Stimulated activated CD4-positive, alpha-beta T cell treated with anti-CD3 and anti-CD28 coated beads, Interleukin-4, amount 100 ng/mL, for 24 hours (primary cell): ENCODE measurements around the gene VAV1.
"Not testable (repeated sequence)": the region's sequence is repeated elsewhere in the genome, so short reads cannot be mapped to it uniquely, and the experiment has no call there.

Experiments used
- DNase-seq: peaks from one replicate; pipeline ENCODE4 v3.0.0-alpha.2; 2020

VAV1 gene

GRCh38 chr19:6819323-6819722, 46.8 kb downstream of the VAV1 start:
- DNase-seq: no peak

DNA sequence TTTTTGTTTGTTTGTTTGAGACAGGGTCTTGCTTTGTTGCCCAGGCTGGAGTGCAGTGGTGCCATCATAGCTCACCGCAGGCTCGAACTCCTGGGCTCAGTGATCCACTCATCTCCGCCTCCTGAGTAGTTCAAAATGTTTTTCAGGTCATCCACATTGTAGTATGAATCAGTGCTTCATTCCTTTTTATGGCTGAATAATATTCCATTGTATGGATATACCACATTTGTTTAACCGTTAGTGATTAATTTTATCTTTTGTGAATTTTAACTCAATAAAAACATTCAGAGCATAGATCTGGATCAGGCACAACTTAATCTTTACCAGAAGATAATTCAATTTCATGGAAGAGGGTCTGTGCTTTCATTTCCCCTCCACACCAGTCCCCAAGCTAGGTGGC, 47.7 kb downstream of the VAV1 start:
- DNase-seq: no peak

GRCh38 chr19:6821639-6822310, 49.3 kb downstream of the VAV1 start:
- DNase-seq: no peak

DNA sequence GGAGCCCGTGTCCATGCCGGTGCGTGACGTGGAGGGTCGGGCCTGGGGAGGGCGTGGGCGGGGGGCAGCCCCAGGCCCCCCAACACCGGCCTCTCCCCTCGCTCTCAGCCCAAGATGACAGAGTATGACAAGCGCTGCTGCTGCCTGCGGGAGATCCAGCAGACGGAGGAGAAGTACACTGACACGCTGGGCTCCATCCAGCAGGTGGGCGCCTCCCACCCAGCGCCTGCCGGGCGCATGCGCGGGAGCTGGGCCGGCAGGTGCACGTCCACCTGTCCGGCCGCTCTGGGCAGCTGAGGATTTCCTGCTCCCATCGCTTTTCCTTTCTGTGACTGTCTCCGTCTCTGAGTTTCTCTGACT, 49.8 kb downstream of the VAV1 start:
- DNase-seq: no peak

- DNase-seq: no peak
Observed at GRCh38 chr19:6825076-6825774, 52.7 kb downstream of the VAV1 start.

DNA sequence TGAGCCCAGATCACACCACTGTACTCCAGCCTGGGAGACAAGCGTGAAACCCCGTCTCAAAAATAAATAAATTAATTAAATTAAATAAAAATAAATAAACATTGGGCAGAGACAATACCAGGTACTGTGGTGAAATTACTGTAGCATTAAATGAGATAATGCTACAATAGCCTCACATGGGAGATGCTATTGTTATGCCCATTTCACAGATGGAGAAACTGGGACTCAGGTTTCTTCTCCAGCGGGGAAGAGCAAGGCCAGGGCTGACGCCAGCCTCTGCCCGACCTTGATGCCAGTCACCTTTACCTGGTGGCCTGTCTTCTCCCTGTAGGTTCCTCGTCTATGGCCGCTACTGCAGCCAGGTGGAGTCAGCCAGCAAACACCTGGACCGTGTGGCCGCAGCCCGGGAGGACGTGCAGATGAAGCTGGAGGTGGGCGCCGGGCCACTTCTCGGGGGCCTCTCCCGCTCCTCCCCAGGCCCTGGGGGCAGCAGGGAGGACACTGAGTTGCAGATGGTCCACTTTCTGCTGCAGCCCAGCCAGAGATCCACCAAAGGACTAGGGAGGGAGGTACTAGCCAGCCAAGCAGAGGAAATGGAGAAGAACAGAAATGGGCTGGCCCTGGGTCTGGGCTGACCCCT, 53.9 kb downstream of the VAV1 start:
- no peak for DNase-seq

GRCh38 chr19:6828306-6828697, 55.8 kb downstream of the VAV1 start:
- DNase-seq: no peak

DNA sequence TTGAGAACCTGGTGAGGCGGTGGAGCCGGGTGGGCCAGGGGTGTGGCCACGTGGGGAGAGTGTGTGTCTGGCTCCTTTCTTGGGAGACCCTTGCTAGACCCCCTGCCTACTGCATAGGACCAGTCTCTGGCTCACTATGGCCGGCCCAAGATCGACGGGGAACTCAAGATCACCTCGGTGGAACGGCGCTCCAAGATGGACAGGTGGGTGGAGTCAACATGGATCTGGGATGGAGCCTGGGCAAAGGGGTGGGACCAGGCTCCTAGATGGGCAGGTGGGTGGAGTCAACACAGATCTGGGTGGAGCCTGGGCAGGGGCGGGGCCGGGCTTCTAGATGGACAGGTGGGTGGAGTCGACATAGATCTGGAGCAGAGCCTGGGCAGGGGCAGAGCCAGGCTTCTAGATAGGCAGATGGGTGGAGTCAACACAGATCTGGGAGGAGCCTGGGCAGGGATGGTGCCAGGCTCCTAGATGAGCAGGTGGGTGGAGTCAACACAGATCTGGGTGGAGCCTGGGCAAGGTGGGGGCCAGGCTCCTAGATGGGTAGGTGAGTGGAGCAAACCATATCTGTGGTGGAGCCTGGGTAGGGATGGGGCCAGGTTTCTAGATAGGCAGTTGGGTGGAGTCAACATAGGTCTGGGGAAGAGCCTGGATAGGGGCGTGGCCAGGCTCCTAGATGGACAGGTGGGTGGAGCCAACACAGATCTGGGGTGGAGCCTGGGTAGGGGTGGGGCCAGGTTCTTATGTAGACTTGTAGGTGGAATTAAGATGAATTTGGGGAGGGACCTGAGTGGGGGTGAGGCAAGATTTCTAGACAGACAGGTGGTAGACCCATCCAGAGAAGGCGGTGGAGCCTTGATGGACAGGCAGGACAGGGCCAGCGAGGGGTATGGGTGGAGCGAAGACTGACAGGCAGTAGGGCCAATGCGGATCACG, 56.5 kb downstream of the VAV1 start:
- DNase-seq: peak; percentile 35

GRCh38 chr19:6829829-6830228, 57.3 kb downstream of the VAV1 start:
- not testable (repeated sequence) for DNase-seq

DNA sequence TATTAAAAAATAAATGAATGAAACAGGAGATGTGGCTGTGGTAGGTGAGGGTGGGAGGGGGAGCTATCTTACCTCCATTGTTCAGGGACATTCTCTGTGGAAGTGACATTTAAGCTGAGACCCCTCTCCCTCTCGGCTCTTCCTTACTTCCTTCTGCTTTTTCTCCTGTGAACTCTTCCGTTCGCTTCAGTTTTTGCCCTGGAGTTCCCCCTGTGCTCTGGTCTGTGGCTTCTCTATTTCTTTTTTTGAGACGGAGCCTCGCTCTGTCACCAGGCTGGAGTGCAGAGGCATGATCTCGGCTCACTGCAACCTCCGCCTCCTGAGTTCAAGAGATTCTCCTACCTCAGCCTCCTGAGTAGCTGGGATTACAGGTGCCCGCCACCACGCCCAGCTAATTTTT, 58.6 kb downstream of the VAV1 start:
- not testable (repeated sequence) for DNase-seq

- DNase-seq: no peak
Observed at GRCh38 chr19:6832412-6832811, 59.9 kb downstream of the VAV1 start.

DNA sequence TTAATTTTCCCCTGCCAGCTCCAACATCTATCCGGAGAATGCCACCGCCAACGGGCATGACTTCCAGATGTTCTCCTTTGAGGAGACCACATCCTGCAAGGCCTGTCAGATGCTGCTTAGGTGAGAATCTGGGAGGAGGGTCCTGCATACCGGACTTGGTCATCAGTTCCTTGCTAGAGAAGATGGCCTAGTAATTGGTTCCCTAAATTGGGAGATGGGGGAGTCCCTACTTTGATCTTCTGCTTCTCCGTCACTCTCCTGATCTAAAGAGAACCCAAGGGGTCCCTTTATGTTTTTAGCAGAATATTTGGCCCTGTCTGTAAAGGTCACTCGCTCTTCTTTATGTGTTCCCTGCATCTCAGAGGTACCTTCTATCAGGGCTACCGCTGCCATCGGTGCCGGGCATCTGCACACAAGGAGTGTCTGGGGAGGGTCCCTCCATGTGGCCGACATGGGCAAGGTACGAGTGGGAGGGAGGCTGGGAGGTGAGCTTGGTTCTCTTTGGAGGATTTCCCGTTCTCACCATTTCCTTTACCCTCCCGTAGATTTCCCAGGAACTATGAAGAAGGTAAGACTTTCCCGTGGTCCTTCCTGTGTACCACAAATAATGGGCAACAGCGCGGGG, 60.8 kb downstream of the VAV1 start:
- no peak for DNase-seq

DNA sequence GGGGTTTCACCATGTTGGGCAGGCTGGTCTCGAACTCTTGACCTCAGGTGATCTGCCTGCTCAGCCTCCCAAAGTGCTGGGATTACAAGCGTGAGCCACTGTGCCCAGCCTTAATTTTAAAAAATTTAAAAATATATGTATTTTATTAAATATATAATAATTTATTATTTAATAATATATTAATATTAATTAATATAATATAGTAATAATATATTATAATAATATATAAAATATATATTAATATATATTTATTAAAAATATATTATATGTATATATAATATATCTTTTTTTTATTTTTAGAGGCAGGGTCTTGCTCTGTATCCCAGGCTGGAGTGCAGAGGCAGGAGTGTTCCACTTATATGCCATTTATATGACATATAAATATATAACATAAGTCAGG, 61.9 kb downstream of the VAV1 start:
- no peak for DNase-seq

DNA sequence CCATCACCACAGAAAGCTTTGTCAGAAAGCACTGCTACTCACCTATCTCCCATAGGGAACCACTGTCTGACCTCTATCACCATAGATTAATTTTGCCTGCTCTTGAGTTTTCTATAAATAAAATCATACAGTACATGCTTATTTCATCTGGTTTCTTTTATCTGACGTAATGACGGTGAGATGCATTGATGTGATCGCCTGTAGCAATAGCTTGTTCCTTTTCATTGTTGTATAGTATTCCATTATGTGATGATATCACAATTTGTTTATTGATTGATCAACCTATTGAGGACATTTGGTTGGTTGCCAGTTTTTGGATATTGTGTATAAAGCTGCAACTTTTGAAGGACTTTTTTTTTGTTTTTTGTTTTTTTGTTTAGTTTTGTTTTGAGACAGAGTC, 63.0 kb downstream of the VAV1 start:
- DNase-seq: no peak

- no peak for DNase-seq
Observed at GRCh38 chr19:6837525-6837924, 65.0 kb downstream of the VAV1 start.

DNA sequence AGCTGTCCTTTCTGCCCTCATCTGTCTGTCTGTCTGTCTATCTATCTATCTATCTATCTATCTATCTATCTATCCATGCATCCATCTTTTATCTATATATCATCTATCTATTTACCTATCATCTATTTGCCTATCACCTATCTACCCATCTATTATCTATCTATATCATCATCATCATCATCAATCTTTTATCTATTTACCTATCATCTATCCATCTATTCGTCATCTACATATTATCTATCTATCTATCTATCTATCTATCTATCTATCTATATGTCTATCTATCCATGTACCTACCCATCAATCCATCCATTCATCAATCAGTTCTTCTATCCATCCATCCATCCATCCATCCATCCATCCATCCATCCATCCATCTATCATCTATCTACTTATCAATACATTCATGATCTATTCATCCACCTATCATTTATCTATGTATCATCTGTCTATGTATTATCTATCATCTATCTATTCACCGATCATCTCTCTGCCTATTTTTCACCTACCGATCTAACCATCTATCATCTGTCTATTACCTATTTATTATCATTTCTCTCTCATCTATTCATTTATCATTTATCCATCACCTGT, 65.7 kb downstream of the VAV1 start:
- DNase-seq: no peak

- no peak for DNase-seq
Observed at GRCh38 chr19:6842871-6843607, 70.5 kb downstream of the VAV1 start.

DNA sequence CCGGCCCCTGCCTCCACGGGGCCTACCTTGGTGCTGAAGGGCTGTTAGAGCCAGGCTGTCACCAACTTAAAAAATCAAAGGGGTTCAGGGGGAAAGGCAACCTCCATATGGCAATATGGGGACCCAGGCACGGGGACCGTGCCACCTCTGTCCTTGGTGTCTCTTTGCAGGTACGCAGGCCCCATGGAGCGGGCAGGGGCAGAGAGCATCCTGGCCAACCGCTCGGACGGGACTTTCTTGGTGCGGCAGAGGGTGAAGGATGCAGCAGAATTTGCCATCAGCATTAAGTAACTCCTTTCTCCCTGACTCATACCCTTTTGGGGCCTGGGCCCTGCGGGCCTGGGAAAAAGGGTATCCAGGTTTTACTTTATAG, 75.3 kb downstream of the VAV1 start:
- DNase-seq: no peak

DNA sequence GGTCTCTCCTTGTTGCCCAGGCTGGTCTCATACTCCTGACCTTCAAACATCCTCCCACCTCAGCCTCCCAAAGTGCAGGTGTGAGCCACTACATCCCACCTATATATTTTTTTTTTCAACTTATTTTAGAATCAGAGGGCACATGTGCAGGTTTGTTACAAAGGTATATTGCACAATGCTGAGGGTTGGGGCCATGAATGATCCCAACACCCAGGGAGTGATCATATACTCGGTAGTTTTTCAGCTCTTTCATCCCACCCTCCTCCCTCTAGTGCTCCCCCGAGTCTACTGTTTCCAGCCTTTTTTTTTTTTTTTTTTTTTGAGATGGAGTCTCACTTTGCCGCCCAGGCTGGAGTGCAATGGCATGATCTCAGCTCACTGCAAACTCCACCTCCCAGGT, 76.5 kb downstream of the VAV1 start:
- DNase-seq: no peak

DNA sequence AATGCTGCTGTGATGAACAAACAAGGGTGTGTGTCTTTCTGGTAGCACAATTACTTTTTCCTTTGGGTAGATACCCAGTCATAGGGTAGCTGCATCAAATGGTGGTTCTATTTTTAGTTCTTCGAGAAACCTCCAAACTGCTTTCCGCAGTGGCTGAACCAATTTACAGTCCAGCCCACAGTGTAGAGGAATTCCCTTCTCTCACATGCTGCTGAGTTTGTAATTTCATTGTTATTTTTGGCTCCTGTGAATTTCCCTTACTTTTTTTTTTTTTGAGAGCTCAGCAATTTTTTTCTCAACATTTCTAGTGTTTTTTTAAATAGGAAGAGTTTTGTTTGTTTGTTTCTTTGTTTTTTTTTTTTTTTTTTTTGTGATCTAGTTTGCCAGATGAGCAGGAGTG, 77.4 kb downstream of the VAV1 start:
- DNase-seq: no peak

DNA sequence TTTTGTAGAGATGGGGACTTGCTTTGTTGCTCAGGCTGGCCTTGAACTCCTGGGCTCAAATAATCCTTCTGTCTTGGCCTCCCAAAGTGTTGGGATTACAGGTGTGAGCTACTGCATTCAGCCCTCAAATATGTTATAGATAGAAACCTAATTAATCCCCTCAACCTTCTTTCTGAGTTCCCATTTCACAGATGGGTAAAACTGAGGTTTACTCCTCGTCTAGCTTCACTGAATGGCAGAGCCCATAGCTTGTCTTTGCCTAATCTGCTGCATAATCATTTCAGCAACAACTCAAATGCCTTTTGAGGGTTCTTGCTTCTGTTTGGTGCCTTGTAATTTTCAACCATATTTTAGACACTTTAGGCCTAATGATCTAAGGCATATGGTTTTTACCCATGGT, 78.9 kb downstream of the VAV1 start:
- no peak for DNase-seq

DNA sequence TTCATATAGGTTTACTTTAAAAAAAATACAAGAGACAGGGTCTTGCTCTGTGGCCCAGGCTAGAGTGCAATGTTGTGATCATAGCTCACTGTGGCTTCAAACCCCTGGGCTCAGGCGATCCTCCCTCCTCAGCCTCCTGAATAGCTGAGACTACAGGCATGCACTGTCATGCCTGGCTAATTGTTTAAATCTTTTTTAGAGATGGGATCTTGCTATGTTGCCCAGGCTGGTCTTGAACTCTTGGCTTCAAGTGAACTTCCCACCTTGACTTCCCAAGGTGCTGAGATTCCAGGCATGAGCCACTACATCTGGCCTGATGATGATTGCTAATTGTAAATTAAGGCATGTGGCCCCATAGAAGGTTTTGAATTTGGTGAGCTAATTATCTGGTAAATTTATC, 79.5 kb downstream of the VAV1 start:
- no peak for DNase-seq
